KMS-11 (cell line): ENCODE data around the gene CDCA3.

ENCODE experiments used
- H2AFZ ChIP-seq: fragments of 200-600 bp; sonication (generic); 2 replicates; pipeline ENCODE4 v1.6.1; 2016; ENCODE audit warnings: antibody characterized with exemption, mixed run types, low read depth
- H3K27ac ChIP-seq: fragments of 200-600 bp; sonication (generic); 2 replicates; pipeline ENCODE4 v1.6.1; 2016; ENCODE audit warnings: mild to moderate bottlenecking, mixed run types
- H3K27me3 ChIP-seq: fragments of 200-600 bp; sonication (generic); 2 replicates; pipeline ENCODE4 v1.6.1; 2017; ENCODE audit warnings: mild to moderate bottlenecking, low read depth, mixed run types, moderate library complexity; ENCODE audit not compliant: insufficient read depth
- H3K36me3 ChIP-seq: fragments of 200-600 bp; sonication (generic); 2 replicates; pipeline ENCODE4 v1.6.1; 2017; ENCODE audit warnings: mild to moderate bottlenecking, mixed run types; ENCODE audit not compliant: insufficient read depth
- H3K4me1 ChIP-seq: fragments of 200-600 bp; sonication (generic); 2 replicates; pipeline ENCODE4 v1.6.1; 2016; ENCODE audit warnings: mild to moderate bottlenecking, low read depth, mixed run types; ENCODE audit not compliant: poor library complexity, severe bottlenecking
- H3K4me2 ChIP-seq: fragments of 200-600 bp; sonication (generic); 2 replicates; pipeline ENCODE4 v1.7.0; 2016; ENCODE audit warnings: mild to moderate bottlenecking, mixed run types
- H3K4me3 ChIP-seq: fragments of 200-600 bp; sonication (generic); IDR thresholded peaks from 2 replicates; pipeline ENCODE4 v1.6.1; 2017; ENCODE audit warnings: low read depth, low read length, mixed read lengths; ENCODE audit not compliant: insufficient read depth
- H3K79me2 ChIP-seq: fragments of 200-600 bp; sonication (generic); 2 replicates; pipeline ENCODE4 v1.6.1; 2016; ENCODE audit warnings: low read depth, mixed run types; ENCODE audit not compliant: insufficient read depth
- H3K9ac ChIP-seq: fragments of 200-600 bp; sonication (generic); 2 replicates; pipeline ENCODE4 v1.6.1; 2016; ENCODE audit warnings: mild to moderate bottlenecking, mixed run types
- H4K20me1 ChIP-seq: fragments of 200-600 bp; sonication (generic); 2 replicates; pipeline ENCODE4 v1.6.1; 2016; ENCODE audit warnings: mild to moderate bottlenecking, mixed run types; ENCODE audit not compliant: insufficient read depth
- CTCF ChIP-seq: fragments of 200-600 bp; sonication (generic); conservative IDR thresholded peaks from 2 replicates; pipeline ENCODE4 v1.6.1; 2017; ENCODE audit warnings: low read depth, mild to moderate bottlenecking, antibody characterized with exemption, low read length, moderate library complexity, mixed read lengths

CDCA3 gene

GRCh38 chr12:6825398-6826124, 25.5 kb downstream of the CDCA3 start:
- Histone ChIP-seq H3K9ac (no peak overlapping the region), H3K79me2 (no peaks in the 10 kb centered on the region), H3K4me3 (no peak overlapping the region), H3K27ac (no peak overlapping the region), H2AFZ (no peak overlapping the region; the same call in 1 of the 2 replicates), H3K36me3 (no peaks in the 10 kb centered on the region), H3K4me2 (no peak overlapping the region), H3K27me3 (peaks cover 70% of the 10 kb centered on the region), H4K20me1 (no peaks in the 10 kb centered on the region), H3K4me1 (peaks cover 6% of the 10 kb centered on the region)
- TF ChIP-seq CTCF: peak; percentile 79

- no peak overlapping the region for H3K9ac ChIP-seq
- peaks cover 70% of the 10 kb centered on the region for H3K27me3 ChIP-seq
- no peak overlapping the region for H3K27ac ChIP-seq
- no peak for TF ChIP-seq CTCF
- no peak overlapping the region for H3K4me3 ChIP-seq
- H3K79me2 ChIP-seq: no peaks in the 10 kb centered on the region
- H3K4me1 ChIP-seq: peaks cover 6% of the 10 kb centered on the region
- H3K36me3 ChIP-seq: no peaks in the 10 kb centered on the region
- no peaks in the 10 kb centered on the region for H4K20me1 ChIP-seq
- no peak overlapping the region for H3K4me2 ChIP-seq
- no peak overlapping the region for H2AFZ ChIP-seq
These were observed 26.1 kb downstream of the CDCA3 start for GRCh38 chr12:6824901-6825381.

DNA sequence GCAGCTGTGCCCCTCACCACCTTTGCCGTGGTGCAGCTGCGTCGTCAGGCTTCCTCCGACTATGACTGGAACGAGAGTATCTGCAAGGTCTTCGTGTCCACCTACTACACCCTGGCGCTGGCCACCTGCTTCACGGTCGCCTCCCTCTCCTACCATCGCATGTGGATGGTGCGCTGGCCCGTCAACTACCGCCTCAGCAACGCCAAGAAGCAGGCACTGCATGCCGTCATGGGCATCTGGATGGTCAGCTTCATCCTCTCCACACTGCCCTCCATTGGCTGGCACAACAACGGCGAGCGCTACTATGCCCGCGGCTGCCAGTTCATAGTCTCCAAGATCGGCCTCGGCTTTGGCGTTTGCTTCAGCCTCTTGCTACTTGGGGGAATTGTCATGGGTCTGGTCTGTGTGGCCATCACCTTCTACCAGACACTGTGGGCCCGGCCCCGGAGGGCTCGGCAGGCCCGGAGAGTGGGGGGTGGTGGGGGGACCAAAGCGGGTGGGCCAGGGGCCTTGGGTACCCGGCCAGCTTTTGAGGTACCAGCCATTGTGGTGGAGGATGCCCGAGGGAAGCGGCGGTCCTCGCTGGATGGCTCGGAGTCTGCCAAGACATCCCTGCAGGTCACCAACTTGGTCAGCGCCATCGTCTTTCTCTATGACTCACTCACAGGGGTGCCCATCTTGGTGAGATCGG, 26.9 kb downstream of the CDCA3 start:
- H2AFZ ChIP-seq: no peak overlapping the region
- H3K9ac ChIP-seq: no peak overlapping the region
- H3K36me3 ChIP-seq: no peaks in the 10 kb centered on the region
- no peak for TF ChIP-seq CTCF
- no peaks in the 10 kb centered on the region for H4K20me1 ChIP-seq
- H3K4me1 ChIP-seq: peaks cover 6% of the 10 kb centered on the region
- peaks cover 71% of the 10 kb centered on the region for H3K27me3 ChIP-seq
- no peaks in the 10 kb centered on the region for H3K79me2 ChIP-seq
- H3K27ac ChIP-seq: no peak overlapping the region
- no peak overlapping the region for H3K4me2 ChIP-seq
- no peak overlapping the region for H3K4me3 ChIP-seq

- Histone ChIP-seq H4K20me1 (no peaks in the 10 kb centered on the region), H3K79me2 (no peaks in the 10 kb centered on the region), H3K27ac (no peak overlapping the region), H3K4me2 (no peak overlapping the region), H3K4me1 (peaks cover 6% of the 10 kb centered on the region), H2AFZ (no peak overlapping the region), H3K27me3 (peaks cover 66% of the 10 kb centered on the region), H3K4me3 (no peak overlapping the region), H3K36me3 (no peaks in the 10 kb centered on the region), H3K9ac (no peak overlapping the region)
- TF ChIP-seq CTCF: no peak
These were observed 27.7 kb downstream of the CDCA3 start for GRCh38 chr12:6823182-6824084.
